ENCODE results near the gene FPR1. TPM values are rescaled to one million over a fixed set of nuclear protein-coding genes. Genes with fewer than 3 reads are reported as not detected.
A peak's percentile ranks its signal among the peaks of the same experiment; 100 is the strongest.
"Not testable (repeated sequence)": the region's sequence is repeated elsewhere in the genome, so short reads cannot be mapped to it uniquely, and the experiment has no call there.

The FPR1 gene
- total RNA-seq, 6 experiments from 2014 or later: 1.1 to 9.0 (median 5.2) TPM

DNA sequence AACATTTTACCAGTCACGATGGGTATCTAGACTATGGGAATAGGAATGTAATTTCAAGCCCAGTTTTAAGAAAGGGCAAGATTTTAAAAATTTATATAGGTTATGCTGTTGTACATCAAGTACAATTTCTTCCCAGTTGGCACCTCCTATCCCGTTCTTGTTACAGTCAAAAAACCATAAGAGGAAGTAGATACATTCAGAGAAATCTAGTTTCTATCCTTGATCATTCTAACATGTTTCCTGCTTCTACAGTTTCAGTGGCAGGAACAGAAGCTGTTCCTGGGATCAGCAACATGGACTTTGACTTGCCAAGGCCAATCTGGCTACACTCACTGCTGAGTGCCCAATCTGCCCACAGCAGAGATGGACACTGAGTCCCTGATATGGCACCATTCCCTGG, 28.6 kb upstream of the FPR1 start:
- Histone ChIP-seq H3K27ac (no peak overlapping the region), H3K27me3 (no peaks in the 10 kb centered on the region), H3K36me3 (no peaks in the 10 kb centered on the region), H3K4me3 (no peak overlapping the region), H3K4me1 (peaks cover 0 to 3% (median 0%) of the 10 kb centered on the region in 4 donors), H3K9me3 (no peaks in the 10 kb centered on the region)
- ATAC-seq (no peak), DNase-seq (no peak)
- TF ChIP-seq, protein P1, sequence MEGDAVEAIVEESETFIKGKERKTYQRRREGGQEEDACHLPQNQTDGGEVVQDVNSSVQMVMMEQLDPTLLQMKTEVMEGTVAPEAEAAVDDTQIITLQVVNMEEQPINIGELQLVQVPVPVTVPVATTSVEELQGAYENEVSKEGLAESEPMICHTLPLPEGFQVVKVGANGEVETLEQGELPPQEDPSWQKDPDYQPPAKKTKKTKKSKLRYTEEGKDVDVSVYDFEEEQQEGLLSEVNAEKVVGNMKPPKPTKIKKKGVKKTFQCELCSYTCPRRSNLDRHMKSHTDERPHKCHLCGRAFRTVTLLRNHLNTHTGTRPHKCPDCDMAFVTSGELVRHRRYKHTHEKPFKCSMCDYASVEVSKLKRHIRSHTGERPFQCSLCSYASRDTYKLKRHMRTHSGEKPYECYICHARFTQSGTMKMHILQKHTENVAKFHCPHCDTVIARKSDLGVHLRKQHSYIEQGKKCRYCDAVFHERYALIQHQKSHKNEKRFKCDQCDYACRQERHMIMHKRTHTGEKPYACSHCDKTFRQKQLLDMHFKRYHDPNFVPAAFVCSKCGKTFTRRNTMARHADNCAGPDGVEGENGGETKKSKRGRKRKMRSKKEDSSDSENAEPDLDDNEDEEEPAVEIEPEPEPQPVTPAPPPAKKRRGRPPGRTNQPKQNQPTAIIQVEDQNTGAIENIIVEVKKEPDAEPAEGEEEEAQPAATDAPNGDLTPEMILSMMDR (IDR thresholded peaks at IDR 0.05): no peak
- TF ChIP-seq POLR2A (IDR thresholded peaks at IDR 0.05): no peak
- WGBS (ENCODE audit: insufficient coverage, low coverage, low lambda C conversion rate, missing lambda C conversion rate): 22% methylated on average over 2 of the region's 2 CpGs
- intact Hi-C loops (cut with DNase I): no loop called here

DNA sequence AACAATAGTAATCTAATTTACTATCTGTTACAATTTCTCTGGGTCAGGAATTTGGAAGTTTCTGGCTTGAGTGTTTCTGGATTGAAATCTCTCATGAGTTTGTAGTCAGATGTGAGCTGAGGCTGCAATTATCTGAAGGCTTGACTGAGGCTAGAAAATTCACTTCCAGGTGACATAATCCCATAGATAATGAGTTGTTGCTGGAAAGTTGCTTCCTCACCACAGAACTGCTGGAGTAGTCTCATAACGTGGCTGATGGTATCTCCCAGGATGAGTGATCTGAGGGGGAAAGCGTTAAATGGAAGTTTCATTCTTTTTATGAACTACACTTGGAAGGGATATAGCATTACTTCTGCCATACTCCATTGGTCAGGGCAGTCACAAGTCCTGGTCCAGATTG, 28.0 kb upstream of the FPR1 start:
- Histone ChIP-seq H3K36me3 (no peaks in the 10 kb centered on the region), H3K4me3 (no peak overlapping the region), H3K4me1 (peaks cover 0 to 3% (median 0%) of the 10 kb centered on the region in 4 donors), H3K27me3 (no peaks in the 10 kb centered on the region), H3K27ac (no peak overlapping the region), H3K9me3 (no peaks in the 10 kb centered on the region)
- DNase-seq (no peak), ATAC-seq (no peak)
- WGBS (ENCODE audit: insufficient coverage, low coverage, low lambda C conversion rate, missing lambda C conversion rate): 56% methylated on average over 2 of the region's 2 CpGs
- intact Hi-C loops (cut with DNase I): no loop called here
- no peak for TF ChIP-seq POLR2A (IDR thresholded peaks at IDR 0.05)
- TF ChIP-seq, protein P1 (IDR thresholded peaks at IDR 0.05): no peak

DNA sequence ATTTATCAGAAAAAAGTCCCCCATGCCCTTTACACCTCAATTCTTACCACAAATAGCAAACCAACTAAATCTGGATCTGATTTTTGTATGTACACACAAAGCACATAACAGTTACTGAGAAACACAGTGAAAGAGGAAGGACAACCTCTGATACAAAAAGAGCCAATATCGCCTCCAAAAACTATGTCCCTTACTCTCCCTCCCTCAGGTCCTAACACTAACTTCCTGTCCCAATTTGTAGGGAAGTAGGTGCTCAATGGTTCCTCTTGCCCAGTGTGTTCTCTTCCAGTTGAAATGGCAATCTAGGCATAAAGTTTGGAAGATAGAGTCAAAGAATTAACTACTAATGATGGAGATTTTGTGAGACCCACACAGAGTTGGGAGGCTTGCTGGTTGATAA, 27.5 kb upstream of the FPR1 start:
- DNase-seq (no peak), ATAC-seq (no peak)
- no peaks in the 10 kb centered on the region for H3K27me3 ChIP-seq
- no peak overlapping the region for H3K4me3 ChIP-seq
- no peak overlapping the region for H3K27ac ChIP-seq
- H3K36me3 ChIP-seq: no peaks in the 10 kb centered on the region
- H3K9me3 ChIP-seq: no peaks in the 10 kb centered on the region
- intact Hi-C loops (cut with DNase I): no loop called here
- H3K4me1 ChIP-seq: peaks cover 0 to 3% (median 0%) of the 10 kb centered on the region in 4 donors
- no peak for TF ChIP-seq POLR2A (IDR thresholded peaks at IDR 0.05)
- TF ChIP-seq, protein P1 (IDR thresholded peaks at IDR 0.05): no peak
- WGBS (ENCODE audit: insufficient coverage, low coverage, low lambda C conversion rate, missing lambda C conversion rate): 33% methylated on average over 1 of the region's 1 CpG

DNA sequence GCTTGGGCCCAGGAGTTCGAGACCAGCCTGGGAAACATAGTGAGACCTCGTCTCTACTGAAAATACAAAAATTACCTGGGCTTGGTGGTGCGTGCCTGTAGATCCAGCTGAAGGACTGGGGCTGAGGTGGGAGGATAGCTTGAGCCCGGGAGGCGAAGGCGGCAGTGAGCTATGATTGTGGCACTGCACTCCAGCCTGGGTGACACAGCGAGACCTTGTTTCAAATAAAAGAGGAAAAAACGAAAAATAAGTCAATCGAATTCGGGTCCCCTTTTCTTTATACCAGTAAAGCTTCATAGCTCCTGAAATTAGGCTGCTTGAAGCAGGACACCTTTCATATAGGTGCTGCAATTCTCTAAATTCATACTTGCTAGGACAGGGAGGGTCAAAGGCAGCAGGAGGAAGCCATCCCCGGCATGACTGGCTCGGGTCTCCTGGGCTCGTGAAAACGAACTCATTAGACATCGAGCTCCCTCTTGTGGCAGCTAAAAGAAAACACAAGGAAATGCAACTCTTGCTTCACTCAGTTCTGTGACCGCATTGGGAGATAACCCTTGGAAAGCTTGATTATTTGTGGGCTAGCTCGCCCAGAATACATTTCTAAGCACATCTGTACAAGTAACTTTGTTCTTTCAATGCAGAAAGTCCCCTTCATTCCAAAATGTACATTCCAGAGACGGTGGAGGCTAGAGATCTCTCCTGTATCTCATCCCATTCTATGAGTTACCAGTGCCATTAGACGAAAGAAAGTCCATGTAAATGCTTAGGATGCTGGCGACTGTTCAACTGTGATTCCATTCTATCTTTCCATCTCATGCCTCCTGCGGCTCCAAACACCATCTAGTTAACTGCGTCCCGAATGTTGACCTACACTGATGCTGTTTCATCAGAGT, 26.1 kb upstream of the FPR1 start:
- no peak for TF ChIP-seq POLR2A (IDR thresholded peaks at IDR 0.05)
- TF ChIP-seq, protein P1 (IDR thresholded peaks at IDR 0.05): peak; percentile 56 to 62 (median 59)

DNA sequence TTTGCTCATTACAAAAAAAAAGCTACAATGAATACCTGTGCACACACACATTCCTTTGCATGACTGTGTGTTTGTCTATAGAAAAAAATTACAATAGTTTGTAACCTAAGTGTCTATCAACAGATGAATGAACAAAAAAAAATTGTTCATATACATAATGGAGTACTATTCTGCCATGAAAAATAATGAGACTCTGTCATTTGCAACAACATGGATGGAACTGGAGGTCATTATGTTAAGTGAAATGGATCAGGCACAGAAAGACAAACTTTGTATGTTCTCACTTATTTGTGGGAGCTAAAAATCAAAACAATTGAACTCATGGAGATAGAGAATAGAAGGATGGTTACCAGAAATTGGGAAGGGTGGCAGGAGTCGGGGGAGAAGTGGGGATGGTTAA, 24.9 kb upstream of the FPR1 start:
- intact Hi-C loops (cut with DNase I); H3K36me3 ChIP-seq: not testable (repeated sequence)
- 57% methylated on average over 1 of the region's 1 CpG for WGBS (ENCODE audit: insufficient coverage, low coverage, low lambda C conversion rate, missing lambda C conversion rate)

More for the DNA sequence above, 26.1 kb upstream of the FPR1 start:
- H3K9me3 ChIP-seq: no peaks in the 10 kb centered on the region
- no peak overlapping the region for H3K27ac ChIP-seq
- no peaks in the 10 kb centered on the region for H3K36me3 ChIP-seq
- no peak overlapping the region for H3K4me3 ChIP-seq
- peak in 1 of 3 donors; percentile 51 for DNase-seq
- no peaks in the 10 kb centered on the region for H3K27me3 ChIP-seq
- 25% methylated on average over 23 of the region's 23 CpGs for WGBS (ENCODE audit: insufficient coverage, low coverage, low lambda C conversion rate, missing lambda C conversion rate)
- intact Hi-C loops (cut with DNase I): no loop called here
- H3K4me1 ChIP-seq: peaks cover 0 to 3% (median 0%) of the 10 kb centered on the region in 4 donors
- peak; percentile 70 to 93 (median 90) for ATAC-seq

More for the DNA sequence above, 24.9 kb upstream of the FPR1 start:
- not testable (repeated sequence) for DNase-seq, H3K27ac ChIP-seq, ATAC-seq, H3K4me1 ChIP-seq, H3K27me3 ChIP-seq, H3K9me3 ChIP-seq, H3K4me3 ChIP-seq
